HCT116 (cell line): Measurements from ENCODE around the gene ZNRF4. TPM values are rescaled to one million over a fixed set of nuclear protein-coding genes. Genes with fewer than 3 reads are reported as not detected.

Experiments used
- ATAC-seq: fragments of 200-7000 bp; cut with Tn5 transposase; 2 replicates; pipeline ENCODE4 v1.9.1; 2020; ENCODE audit warnings: mild to moderate bottlenecking, moderate library complexity
- BruUV-seq: library from RNA; stranded (reverse); fragments of 400-500 nt; replicated peaks from 2 replicates; lab custom pipeline; 2021; lab: Mats Ljungman, UMichigan
- CTCF ChIA-PET: fragments of 300-600 bp; sonication (Branson Sonifier 250); formaldehyde crosslinking; loops from one replicate; lab custom pipeline; 2021; ENCODE audit warnings: antibody characterized with exemption; lab: Charles Lee
- POLR2A ChIA-PET: fragments of 300-600, 350-600 bp; sonication (Branson Sonifier 250); formaldehyde crosslinking; loops from one replicate; lab custom pipeline; 2021; ENCODE audit warnings: antibody characterized with exemption; lab: Charles Lee
- RAD21 ChIA-PET, 2 experiments: fragments of 300-600 bp; sonication (Branson Sonifier 250); formaldehyde crosslinking; loops; one replicate each; lab custom pipeline; 2023; ENCODE audit warnings: low total read pairs in 2 of 2; ENCODE audit not compliant: uncharacterized antibody in 2 of 2, unreplicated experiment in 2 of 2, low non-redundant PET in 1 of 2; lab: Charles Lee
- DNase-seq: peaks from one replicate; pipeline ENCODE4 v3.0.0-alpha.2; 2010; ENCODE audit warnings: low read depth, low spot score
- H2AFZ ChIP-seq: fragments of 200-600 bp; shearing (Covaris generic), sonication (generic); 2 replicates; pipeline ENCODE4 v1.6.1; 2017; ENCODE audit warnings: low read depth, mixed run types, mixed read lengths, antibody characterized with exemption, low read length; ENCODE audit not compliant: poor library complexity, severe bottlenecking
- H3K27ac ChIP-seq: 2 replicates; pipeline ENCODE4 v1.5.1; 2012; ENCODE audit warnings: low read depth, low read length
- H3K27me3 ChIP-seq: fragments of 200-600 bp; sonication (generic); 2 replicates; pipeline ENCODE4 v1.6.1; 2016; ENCODE audit warnings: mixed run types, low read length, mixed read lengths; ENCODE audit not compliant: insufficient read depth
- H3K36me3 ChIP-seq, 2 experiments: fragments of 200-500 bp in 1 of 2; fragments of 200-600 bp in 1 of 2; sonication (Bioruptor generic) in 1 of 2; sonication (generic) in 1 of 2; 2 replicates each; pipeline versions ENCODE4 v1.5.1 to v1.6.1; 2014 to 2016; ENCODE audit warnings: low read length in 2 of 2, inconsistent platforms in 1 of 2, mixed read lengths in 1 of 2, mixed run types in 1 of 2; ENCODE audit not compliant: insufficient read depth in 2 of 2, control insufficient read depth in 1 of 2
- H3K4me1 ChIP-seq, 2 experiments: fragments of 200-600 bp in 1 of 2; sonication (generic) in 1 of 2; 2 replicates each; pipeline versions ENCODE4 v1.5.1 to v1.6.1; 2012 to 2017; ENCODE audit warnings: low read length in 2 of 2, inconsistent platforms in 1 of 2, mild to moderate bottlenecking in 1 of 2, mixed read lengths in 1 of 2, mixed run types in 1 of 2, moderate library complexity in 1 of 2; ENCODE audit not compliant: insufficient read depth in 2 of 2, control insufficient read depth in 1 of 2
- H3K4me2 ChIP-seq: fragments of 200-600 bp; sonication (generic); 2 replicates; pipeline ENCODE4 v1.6.1; 2017; ENCODE audit warnings: mixed run types, low read length, mixed read lengths
- H3K4me3 ChIP-seq, 2 experiments: fragments of 200-600 bp in 1 of 2; sonication (generic) in 1 of 2; replicated peaks in 1 of 2; 2 replicates each; pipeline ENCODE4 v1.5.1; 2011 to 2016; ENCODE audit warnings: low read length in 2 of 2, control low read depth in 1 of 2, low read depth in 1 of 2, mild to moderate bottlenecking in 1 of 2, mixed read lengths in 1 of 2, mixed run types in 1 of 2
- H3K79me2 ChIP-seq: fragments of 200-600 bp; sonication (generic); 2 replicates; pipeline ENCODE4 v1.6.1; 2017; ENCODE audit warnings: mild to moderate bottlenecking, mixed run types, low read length, moderate library complexity, mixed read lengths; ENCODE audit not compliant: insufficient read depth
- H3K9ac ChIP-seq: fragments of 200-600 bp; sonication (generic); 2 replicates; pipeline ENCODE4 v1.6.1; 2016; ENCODE audit warnings: low read length, mixed read lengths
- H3K9me2 ChIP-seq: fragments of 200-600 bp; sonication (generic), shearing (Covaris generic); 2 replicates; pipeline ENCODE4 v1.6.1; 2017; ENCODE audit warnings: mixed run types, mild to moderate bottlenecking, moderate library complexity; ENCODE audit not compliant: insufficient read depth
- H3K9me3 ChIP-seq, 2 experiments: fragments of 200-500 bp in 1 of 2; fragments of 200-600 bp in 1 of 2; sonication (Bioruptor generic) in 1 of 2; sonication (generic) in 1 of 2; 2 replicates each; pipeline ENCODE4 v1.6.1; 2014 to 2017; ENCODE audit warnings: low read length in 2 of 2, mixed read lengths in 2 of 2, inconsistent platforms in 1 of 2, low read depth in 1 of 2, mild to moderate bottlenecking in 1 of 2, mixed run types in 1 of 2, moderate library complexity in 1 of 2; ENCODE audit not compliant: control insufficient read depth in 1 of 2, insufficient read depth in 1 of 2
- H4K20me1 ChIP-seq: fragments of 200-600 bp; sonication (generic), shearing (Covaris generic); 2 replicates; pipeline ENCODE4 v1.6.1; 2017; ENCODE audit warnings: mixed run types, mild to moderate bottlenecking, moderate library complexity; ENCODE audit not compliant: insufficient read depth
- CBX3 ChIP-seq: IDR thresholded peaks from 2 replicates; pipeline ENCODE4 v1.6.1; 2012; ENCODE audit warnings: low read depth
- CEBPB ChIP-seq: IDR thresholded peaks from 2 replicates; pipeline ENCODE4 v1.6.1; 2012; ENCODE audit warnings: low read depth
- CTCF ChIP-seq, 3 experiments: fragments of 200-600 bp in 1 of 3; sonication (generic) in 1 of 3; IDR thresholded peaks in 2 of 3; conservative IDR thresholded peaks in 1 of 3; 2 replicates each; pipeline ENCODE4 v1.5.1; 2012 to 2017; ENCODE audit warnings: low read depth in 2 of 3, low read length in 2 of 3, antibody characterized with exemption in 1 of 3, borderline replicate concordance in 1 of 3, control low read depth in 1 of 3, mild to moderate bottlenecking in 1 of 3, mixed read lengths in 1 of 3, mixed run types in 1 of 3, moderate library complexity in 1 of 3; ENCODE audit not compliant: insufficient read depth in 1 of 3
- EGR1 ChIP-seq: IDR thresholded peaks from 2 replicates; pipeline ENCODE4 v1.6.1; 2012; ENCODE audit warnings: low read depth
- ELF1 ChIP-seq: IDR thresholded peaks from 2 replicates; pipeline ENCODE4 v1.6.1; 2012; ENCODE audit warnings: low read depth, borderline replicate concordance
- FOSL1 ChIP-seq: IDR thresholded peaks from 2 replicates; pipeline ENCODE4 v1.6.1; 2012; ENCODE audit warnings: low read depth
- JUND ChIP-seq: IDR thresholded peaks from 2 replicates; pipeline ENCODE4 v1.6.1; 2012
- POLR2A ChIP-seq: IDR thresholded peaks from 2 replicates; pipeline ENCODE4 v1.7.0; 2011; ENCODE audit warnings: borderline replicate concordance; ENCODE audit not compliant: insufficient read depth, insufficient read length; ENCODE audit errors: extremely low read depth
- POLR2AphosphoS5 ChIP-seq: IDR thresholded peaks from 2 replicates; pipeline ENCODE4 v1.6.1; 2011; ENCODE audit warnings: mild to moderate bottlenecking, low read depth, low read length, moderate library complexity
- REST ChIP-seq: IDR thresholded peaks from 2 replicates; pipeline ENCODE4 v1.6.1; 2012; ENCODE audit warnings: low read depth
- ZFX ChIP-seq: fragments of 450-650 bp; IDR thresholded peaks from 2 replicates; pipeline ENCODE4 v1.6.1; 2017
- ZNF274 ChIP-seq: fragments of 200-500 bp; sonication (Bioruptor generic); IDR thresholded peaks from 2 replicates; pipeline ENCODE4 v1.6.1; 2014; ENCODE audit warnings: mild to moderate bottlenecking, low read depth, low read length, inconsistent platforms
- intact Hi-C: fragments of 100-400 bp; cut with micrococcal nuclease; formaldehyde crosslinking; loops from 2 replicates; pipeline ENCODE4 v1.10.0; 2022
- total RNA-seq: library from RNA; stranded (reverse); gene quantifications from one replicate; pipeline ENCODE4 v1.2.1, GENCODE V29; 2021; ENCODE audit not compliant: unreplicated experiment

ZNRF4 gene
- total RNA-seq, 1 experiment from 2014 or later = not detected

GRCh38 chr19:5481957-5482356 is 26.7 kb downstream of the ZNRF4 start:
- H3K9ac ChIP-seq = no peak overlapping the region
- TF ChIP-seq CTCF (IDR thresholded peaks at IDR 0.05 in 2 of 3, conservative IDR thresholded peaks at IDR 0.05 in 1 of 3; ENCODE audit: borderline replicate concordance in 1 of 3, insufficient read depth in 1 of 3, low read depth in 2 of 3, low read length in 2 of 3) (no peak), CBX3 (0 out of 2 replicates have a peak, but pooled peaks have one; percentile 18)
- TF ChIP-seq, all 23 proteins: peak for 1
- RAD21 ChIA-PET = no interaction called here
- CTCF ChIA-PET = no interaction called here
- no peak for ATAC-seq
- H3K4me2 ChIP-seq = no peak overlapping the region
- H3K4me1 ChIP-seq = no peaks in the 10 kb centered on the region
- H3K9me3 ChIP-seq = peaks cover 7 to 9% of the 10 kb centered on the region in 2 experiments; a peak in 2 of 4 replicates
- no peaks in the 10 kb centered on the region for H3K9me2 ChIP-seq
- no peaks in the 10 kb centered on the region for H3K79me2 ChIP-seq
- no peak overlapping the region for H2AFZ ChIP-seq
- H4K20me1 ChIP-seq = no peaks in the 10 kb centered on the region
- no TSS peak for BruUV-seq
- no peaks in the 10 kb centered on the region for H3K36me3 ChIP-seq
- no peak for DNase-seq
- no peak overlapping the region for H3K4me3 ChIP-seq
- intact Hi-C loops = loop anchor here (2.0 kb wide), 1 partner anchor 433 kb away; no protein-coding TSS in a partner anchor
- POLR2A ChIA-PET = no interaction called here
- H3K27me3 ChIP-seq = no peaks in the 10 kb centered on the region
- no peak overlapping the region for H3K27ac ChIP-seq

GRCh38 chr19:5484398-5485285 is 29.4 kb downstream of the ZNRF4 start:
- Histone ChIP-seq H3K9ac (no peak overlapping the region), H2AFZ (no peak overlapping the region), H3K4me1 (no peaks in the 10 kb centered on the region), H3K9me3 (peaks cover 7 to 9% of the 10 kb centered on the region in 2 experiments; a peak in 2 of 4 replicates), H3K4me2 (no peak overlapping the region), H3K4me3 (no peak overlapping the region), H3K9me2 (no peaks in the 10 kb centered on the region), H3K27me3 (no peaks in the 10 kb centered on the region), H3K36me3 (no peaks in the 10 kb centered on the region), H3K27ac (no peak overlapping the region), H3K79me2 (no peaks in the 10 kb centered on the region), H4K20me1 (no peaks in the 10 kb centered on the region)
- POLR2A ChIA-PET = no interaction called here
- intact Hi-C loops = no loop called here
- ATAC-seq (no peak), DNase-seq (no peak)
- CTCF ChIA-PET = no interaction called here
- RAD21 ChIA-PET = interaction anchor here in 1 of 2 experiments (0.6 kb wide), 1 partner anchor 957 kb away, joined by 3 read pairs; no protein-coding TSS in a partner anchor
- no TSS peak for BruUV-seq
- TF ChIP-seq FOSL1 (no peak), ZFX (no peak), CBX3 (no peak), POLR2AphosphoS5 (no peak), EGR1 (no peak), REST (no peak), ELF1 (no peak), ZNF274 (no peak), JUND (no peak), CEBPB (no peak), POLR2A (no peak)
